Measurements from ENCODE around the gene LRRK1.

The LRRK1 gene

GRCh38 chr15:100981086-100981485 lies 61.9 kb downstream of the LRRK1 start:
- no peak for DNase-seq

GRCh38 chr15:100983221-100983620 lies 64.1 kb downstream of the LRRK1 start:
- DNase-seq = no peak

- DNase-seq = no peak
Measured at GRCh38 chr15:100985401-100985800, 66.2 kb downstream of the LRRK1 start.

DNA sequence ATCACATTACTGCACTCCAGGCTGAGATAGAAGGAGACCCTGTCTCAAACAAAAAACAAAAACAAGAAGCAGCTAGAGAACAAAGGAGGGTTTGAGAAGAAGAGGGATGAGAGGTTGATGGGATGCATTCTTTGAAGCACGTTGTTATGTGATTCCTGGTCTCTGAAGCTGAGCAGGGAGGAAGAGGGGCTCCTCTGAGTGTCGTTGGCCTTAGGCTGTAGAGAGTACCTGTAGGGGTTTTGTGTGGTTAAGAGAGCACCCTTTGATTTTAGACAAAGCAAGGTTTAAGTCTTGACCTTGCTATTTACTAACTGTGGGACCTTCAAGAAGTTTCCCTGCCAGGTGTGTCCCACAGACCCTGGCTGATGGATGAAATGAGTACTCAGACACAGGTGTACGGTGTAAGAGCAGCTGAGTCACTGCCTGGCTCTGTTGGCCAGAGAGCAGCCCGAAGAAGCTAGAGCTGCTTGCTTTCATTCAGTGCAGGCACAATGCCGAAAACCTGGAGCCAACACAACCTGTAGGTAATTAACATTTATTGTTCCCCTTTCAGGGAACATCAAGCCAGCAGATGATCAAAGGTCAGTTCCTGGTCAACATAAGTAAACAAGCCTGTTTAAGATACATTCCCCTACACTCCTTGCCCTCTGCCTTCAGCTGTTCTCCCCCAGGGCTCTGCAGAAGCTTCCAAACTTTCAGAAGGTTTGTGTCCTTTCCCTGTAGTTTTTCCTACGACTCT lies 67.2 kb downstream of the LRRK1 start:
- no peak for DNase-seq

- no peak for DNase-seq
Measured at GRCh38 chr15:100987143-100987542, 68.0 kb downstream of the LRRK1 start.

GRCh38 chr15:100988297-100988696 lies 69.1 kb downstream of the LRRK1 start:
- no peak for DNase-seq

DNA sequence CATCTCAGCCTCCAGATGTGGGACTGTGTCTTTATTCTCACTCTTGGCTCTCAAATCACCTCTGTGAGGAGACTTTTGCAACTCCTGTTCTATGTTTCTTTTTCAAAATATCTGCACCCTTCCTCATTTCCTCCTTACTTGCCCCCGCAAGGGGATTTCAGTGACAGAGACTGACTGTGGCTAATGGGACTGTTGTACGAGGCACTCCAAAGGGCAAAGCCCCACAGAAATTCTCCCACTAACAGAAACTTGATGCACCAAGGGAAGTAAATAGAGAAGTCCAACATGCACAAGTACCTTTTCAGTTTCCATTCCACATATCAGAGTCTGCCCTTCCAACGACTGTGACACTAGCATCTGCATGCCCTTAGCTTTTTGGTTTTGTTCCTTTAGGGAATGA lies 69.7 kb downstream of the LRRK1 start:
- no peak for DNase-seq

GRCh38 chr15:100994597-100995446 lies 75.7 kb downstream of the LRRK1 start:
- no peak for DNase-seq

GRCh38 chr15:100995471-100996430 lies 76.6 kb downstream of the LRRK1 start:
- no peak for DNase-seq

DNA sequence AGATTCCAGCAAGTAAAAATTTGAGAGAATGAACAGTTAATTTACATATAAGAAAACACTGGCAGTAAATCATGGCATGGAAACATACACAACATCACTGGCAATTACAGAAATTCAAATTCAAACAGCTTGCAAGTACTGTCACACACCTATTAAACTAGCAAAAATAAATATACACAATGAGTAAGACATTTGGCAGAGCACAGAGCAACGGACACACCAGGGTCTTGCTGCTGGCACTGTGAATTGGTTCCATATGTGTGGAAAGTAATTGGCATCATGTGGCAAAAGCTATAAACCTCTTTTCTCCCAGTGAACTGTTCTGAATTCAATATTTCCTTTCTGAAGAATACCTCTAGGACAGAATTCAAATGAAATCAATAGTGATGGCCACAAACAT lies 78.3 kb downstream of the LRRK1 start:
- no peak for DNase-seq

- DNase-seq = no peak
Measured at GRCh38 chr15:100998630-100999029, 79.5 kb downstream of the LRRK1 start.

DNA sequence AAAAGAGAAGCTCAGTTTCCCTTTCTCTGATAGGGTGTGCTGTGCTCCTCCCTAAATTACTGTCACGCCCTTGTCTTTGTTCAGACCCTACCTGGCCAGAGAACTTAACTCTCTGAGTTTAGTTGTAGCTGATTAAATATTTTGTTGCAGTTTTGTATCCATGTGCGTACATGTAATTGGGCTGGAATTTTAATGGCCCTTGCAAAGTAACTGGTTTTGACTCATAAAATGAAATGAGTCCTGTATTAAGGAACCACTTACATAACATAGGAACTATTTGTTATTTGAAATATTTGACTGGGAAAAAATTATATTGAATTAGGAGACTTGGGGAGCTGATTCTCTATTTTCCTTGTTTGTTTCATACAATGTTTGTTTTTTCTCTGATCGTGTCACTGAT lies 80.2 kb downstream of the LRRK1 start:
- DNase-seq = no peak

- no peak for DNase-seq
Measured at GRCh38 chr15:101000271-101000681, 81.1 kb downstream of the LRRK1 start.

DNA sequence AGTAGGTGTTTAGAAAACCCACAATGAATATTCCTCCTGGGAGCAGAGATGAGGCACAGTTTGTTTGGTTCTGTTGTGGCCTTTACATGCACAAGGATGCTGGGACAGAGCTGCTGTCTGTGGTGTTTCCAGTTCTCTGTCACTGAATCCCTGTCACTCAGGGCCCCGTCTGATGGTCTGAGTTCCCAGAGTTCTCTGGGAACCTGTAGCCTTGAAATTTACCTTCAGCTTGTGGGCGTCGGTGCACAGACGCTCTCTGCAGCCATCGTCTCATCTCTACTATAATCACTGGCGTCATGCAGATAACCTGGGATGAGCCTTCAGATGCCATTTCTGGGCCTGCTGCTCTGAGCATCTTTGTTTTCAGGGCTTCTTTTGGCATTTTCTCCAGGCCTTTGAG lies 81.9 kb downstream of the LRRK1 start:
- no peak for DNase-seq

GRCh38 chr15:101001796-101002195 lies 82.6 kb downstream of the LRRK1 start:
- no peak for DNase-seq

GRCh38 chr15:101003081-101003480 lies 83.9 kb downstream of the LRRK1 start:
- DNase-seq = no peak

GRCh38 chr15:101003706-101004105 lies 84.5 kb downstream of the LRRK1 start:
- no peak for DNase-seq

DNA sequence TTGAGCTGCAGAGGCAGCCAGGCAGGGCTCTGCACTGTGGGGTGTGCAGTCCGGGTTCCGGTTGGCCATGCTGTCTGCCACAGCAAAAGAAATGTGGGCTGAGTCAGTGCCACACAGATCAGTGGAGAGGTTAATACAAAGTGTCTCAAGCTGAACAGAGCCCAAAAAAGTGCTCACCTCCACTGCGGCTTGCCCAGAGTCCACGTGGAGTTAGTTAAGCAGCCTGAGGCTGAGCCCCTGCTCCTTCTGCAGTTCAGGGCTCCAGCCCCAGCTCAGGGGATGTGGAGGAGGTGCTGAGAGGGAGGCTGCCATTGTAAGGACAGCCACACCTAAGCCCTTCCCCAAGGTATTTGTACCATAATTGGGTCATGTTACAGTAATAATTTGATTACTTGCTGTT lies 85.3 kb downstream of the LRRK1 start:
- no peak for DNase-seq

GRCh38 chr15:101004986-101005747 lies 86.0 kb downstream of the LRRK1 start:
- no peak for DNase-seq

DNA sequence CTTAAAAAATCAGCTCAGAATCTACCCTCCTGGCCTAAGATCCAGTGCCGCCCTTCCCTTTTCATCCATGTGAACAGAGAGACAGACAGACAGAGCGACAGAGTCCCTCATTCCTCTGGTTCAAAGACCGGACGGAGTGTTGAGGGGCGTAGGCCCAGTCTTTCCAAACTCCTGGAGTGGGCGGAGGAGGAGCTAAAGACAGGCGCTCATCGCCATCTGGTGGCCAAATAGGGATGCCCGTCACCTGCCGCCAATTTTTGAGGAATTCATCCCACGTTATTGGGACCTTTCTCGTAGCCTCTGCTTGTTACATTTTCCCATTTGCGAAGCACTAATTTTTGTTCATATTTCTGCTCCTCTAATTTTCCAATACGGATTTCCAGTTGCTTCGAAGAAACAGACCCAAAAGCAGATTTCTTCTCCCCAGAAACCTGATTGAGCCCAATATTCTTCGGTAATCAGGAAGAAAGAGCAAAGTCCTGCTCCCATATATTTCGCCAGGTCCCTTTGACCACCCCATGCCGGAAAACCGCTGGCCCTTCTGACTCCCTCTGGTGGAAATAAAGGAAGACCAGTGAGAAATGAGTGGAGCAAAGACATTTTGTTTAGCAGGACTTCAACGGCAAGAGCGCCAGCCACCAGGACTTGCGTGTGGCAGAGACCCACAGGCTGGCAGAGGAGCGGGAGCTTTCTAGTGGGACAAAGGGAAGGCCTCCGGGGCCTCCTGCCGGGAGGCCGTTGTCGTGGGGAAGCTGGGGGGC lies 88.0 kb downstream of the LRRK1 start:
- DNase-seq = peak; percentile 49
